Peyer's patch (tissue), 4 donors: ENCODE results near the gene LSM3.

Experiments used
- CTCF ChIP-seq, 6 experiments: fragments of 450-650 bp in 4 of 6; fragments of 200-600 bp in 2 of 6; sonication (generic) in 1 of 6; IDR thresholded peaks; one replicate each; pipeline ENCODE4 v1.5.1; 2017 to 2019; ENCODE audit warnings: antibody characterized with exemption in 6 of 6, mild to moderate bottlenecking in 3 of 6, moderate library complexity in 1 of 6
- POLR2A ChIP-seq, 2 donors: fragments of 450-650 bp; IDR thresholded peaks; one replicate each; pipeline ENCODE4 v1.5.1; 2017; ENCODE audit warnings: antibody characterized with exemption in 2 of 2, mild to moderate bottlenecking in 2 of 2, moderate library complexity in 2 of 2

- TF ChIP-seq CTCF (IDR thresholded peaks at IDR 0.05) (no peak), POLR2A (IDR thresholded peaks at IDR 0.05) (no peak)
These were observed 9.2 kb upstream of the LSM3 start for GRCh38 chr3:14169435-14169834.
